Central memory CD8-positive, alpha-beta T cell (primary cell): Measurements from ENCODE around the gene TREML1.

Experiments used
- ATAC-seq: fragments of 150-1000 bp; cut with Tn5 transposase; replicated peaks from 2 replicates; pipeline ENCODE4 v1.10.0; 2022; ENCODE audit warnings: mild to moderate bottlenecking, moderate FRiP score, moderate number of reproducible peaks; ENCODE audit not compliant: poor library complexity, severe bottlenecking; ENCODE audit errors: extremely low read depth
- DNase-seq, 2 donors: peaks; one replicate each; pipeline ENCODE4 v3.0.0; 2021; ENCODE audit warnings: low spot score in 2 of 2
- H3K27ac Mint-ChIP-seq: one replicate; pipeline ENCODE4 v1.8.0; 2022; ENCODE audit warnings: low read depth, mild to moderate bottlenecking, moderate library complexity, mixed read lengths
- H3K27me3 Mint-ChIP-seq: one replicate; pipeline ENCODE4 v1.8.0; 2022; ENCODE audit warnings: mixed read lengths
- H3K36me3 Mint-ChIP-seq: one replicate; pipeline ENCODE4 v1.8.0; 2022; ENCODE audit warnings: mild to moderate bottlenecking, moderate library complexity, mixed read lengths; ENCODE audit not compliant: insufficient read depth
- H3K4me1 Mint-ChIP-seq: one replicate; pipeline ENCODE4 v1.8.0; 2022; ENCODE audit warnings: mixed read lengths
- H3K4me3 Mint-ChIP-seq: one replicate; pipeline ENCODE4 v1.8.0; 2022; ENCODE audit warnings: mild to moderate bottlenecking, moderate library complexity, mixed read lengths
- H3K9me3 Mint-ChIP-seq: one replicate; pipeline ENCODE4 v1.8.0; 2022; ENCODE audit warnings: mixed read lengths

The TREML1 gene, protein sequence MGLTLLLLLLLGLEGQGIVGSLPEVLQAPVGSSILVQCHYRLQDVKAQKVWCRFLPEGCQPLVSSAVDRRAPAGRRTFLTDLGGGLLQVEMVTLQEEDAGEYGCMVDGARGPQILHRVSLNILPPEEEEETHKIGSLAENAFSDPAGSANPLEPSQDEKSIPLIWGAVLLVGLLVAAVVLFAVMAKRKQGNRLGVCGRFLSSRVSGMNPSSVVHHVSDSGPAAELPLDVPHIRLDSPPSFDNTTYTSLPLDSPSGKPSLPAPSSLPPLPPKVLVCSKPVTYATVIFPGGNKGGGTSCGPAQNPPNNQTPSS

DNA sequence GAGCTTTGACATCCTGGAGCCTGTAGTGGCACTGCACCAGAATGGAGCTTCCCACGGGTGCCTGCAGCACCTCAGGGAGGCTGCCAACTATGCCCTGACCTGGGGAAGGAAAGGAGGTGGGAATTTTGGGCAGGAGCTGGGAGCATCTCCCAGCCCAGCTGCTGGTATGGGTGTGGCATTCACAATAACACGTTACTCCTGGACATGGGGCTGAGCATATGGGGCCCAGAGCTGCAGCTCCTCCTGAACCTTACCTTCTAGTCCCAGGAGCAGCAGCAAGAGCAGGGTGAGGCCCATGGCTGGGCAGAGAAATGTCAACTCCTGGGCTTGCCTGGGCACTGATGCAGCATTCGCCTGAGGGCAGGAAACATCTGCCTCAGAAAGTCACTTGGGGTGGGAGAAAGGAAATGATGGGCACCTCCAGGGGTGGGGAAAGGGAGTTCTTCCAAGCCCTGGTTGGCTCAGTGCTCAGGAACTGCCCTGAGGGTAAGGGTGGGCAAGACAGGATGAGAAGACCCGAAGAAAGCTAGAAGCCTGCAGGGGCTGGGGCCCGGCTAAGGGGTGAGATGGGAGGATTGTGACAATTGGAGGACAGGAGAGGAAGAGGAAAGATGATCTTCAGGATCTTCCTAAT is at the start of gene TREML1:
Gene TREML1, minus strand, starts transcription at position 356 of the 634 bp plus-strand sequence. Its CDS starts 59 bp downstream, at position 297.
- no peak within 1 kb of the TSS for H3K4me3 Mint-ChIP-seq
- no peaks in the 10 kb centered on the region for H3K36me3 Mint-ChIP-seq
- H3K27ac Mint-ChIP-seq: no peak within 1 kb of the TSS

DNA sequence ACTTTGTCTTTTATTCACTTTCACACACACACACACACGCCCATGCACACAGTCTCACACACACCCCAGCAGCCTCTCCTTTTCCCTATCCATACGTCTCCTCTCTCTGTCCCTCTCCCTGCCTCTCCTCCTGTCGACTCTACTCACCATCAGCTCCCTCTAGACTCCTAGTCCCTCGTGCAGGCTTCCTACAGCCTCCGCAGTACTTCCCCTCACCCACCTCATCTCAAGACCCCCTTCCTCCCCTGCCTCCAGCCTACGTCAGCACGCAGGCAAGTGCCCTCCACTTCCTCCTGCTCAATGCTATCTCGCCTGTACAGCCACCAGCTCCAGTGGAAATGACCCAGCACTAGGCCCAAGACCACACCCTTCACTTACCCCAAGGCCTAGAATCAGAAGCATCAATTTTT is 47.6 kb upstream of the TREML1 start:
- DNase-seq (peak in 1 of 2 donors; percentile 8), ATAC-seq (no peak)
- peak overlapping the region; percentile 72 for H3K4me3 Mint-ChIP-seq
- peak overlapping the region; percentile 93 for H3K27ac Mint-ChIP-seq
- H3K4me1 Mint-ChIP-seq: peaks cover 70% of the 10 kb centered on the region
- no peaks in the 10 kb centered on the region for H3K27me3 Mint-ChIP-seq
- no peaks in the 10 kb centered on the region for H3K9me3 Mint-ChIP-seq
- peaks cover 10% of the 10 kb centered on the region for H3K36me3 Mint-ChIP-seq

More for the DNA sequence above, at the start of gene TREML1:
- H3K4me1 Mint-ChIP-seq: no peaks in the 10 kb centered on the region
- no peaks in the 10 kb centered on the region for H3K9me3 Mint-ChIP-seq
- DNase-seq (no peak), ATAC-seq (no peak)
- H3K27me3 Mint-ChIP-seq: peaks cover 13% of the 10 kb centered on the region

DNA sequence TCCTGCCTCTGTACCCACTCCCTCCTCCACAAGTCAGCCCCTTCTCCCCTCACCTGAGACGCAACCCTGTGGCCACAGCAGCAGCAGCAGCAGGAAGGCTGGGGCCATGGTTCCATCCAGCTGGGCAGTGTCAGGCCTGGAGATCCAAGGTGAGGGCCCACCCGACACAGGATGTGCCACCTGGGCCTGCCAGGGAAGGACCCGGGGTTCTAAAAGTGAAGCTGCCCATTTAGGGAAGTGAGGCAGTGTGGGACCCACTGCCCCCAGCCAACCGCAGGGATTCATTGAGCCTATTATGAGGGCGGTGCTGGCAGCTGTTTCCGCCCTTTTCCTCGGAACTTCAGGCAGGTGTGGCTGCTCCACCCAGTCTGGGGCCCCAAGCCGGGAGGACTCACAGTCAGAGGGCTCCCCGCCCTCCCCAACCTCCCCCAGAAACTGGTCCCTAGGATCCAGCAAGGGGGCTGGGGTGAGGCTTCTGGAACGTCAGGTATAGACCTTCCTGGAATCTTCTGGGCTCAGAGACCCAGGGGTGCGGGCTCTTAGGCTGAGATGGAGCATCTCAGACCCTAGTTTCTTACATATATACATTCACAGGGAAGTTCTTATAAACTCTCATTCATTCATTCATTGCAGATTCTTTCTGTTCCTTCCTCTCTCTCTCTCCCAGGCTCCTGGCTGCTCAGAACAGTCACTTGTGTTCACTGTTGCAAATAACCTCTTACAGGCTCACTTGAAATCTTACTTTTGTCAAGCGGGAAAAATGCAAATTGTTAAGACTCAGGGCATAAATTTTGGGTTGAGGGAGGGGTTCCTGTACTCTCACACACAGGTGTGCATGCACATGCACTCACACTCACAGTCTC is 47.0 kb upstream of the TREML1 start, which contains the start of gene TREML2:
Gene TREML2, minus strand, starts transcription at position 249 of the 863 bp plus-strand sequence. Its CDS starts 141 bp downstream, at position 108.
- Mint-ChIP-seq H3K4me1 (peaks cover 76% of the 10 kb centered on the region), H3K27ac (peak within 1 kb of the TSS; percentile 93), H3K4me3 (peak within 1 kb of the TSS; percentile 72), H3K36me3 (peaks cover 10% of the 10 kb centered on the region), H3K27me3 (no peaks in the 10 kb centered on the region), H3K9me3 (no peaks in the 10 kb centered on the region)
- ATAC-seq: peak; percentile 17
- DNase-seq: peak in 1 of 2 donors; percentile 9

DNA sequence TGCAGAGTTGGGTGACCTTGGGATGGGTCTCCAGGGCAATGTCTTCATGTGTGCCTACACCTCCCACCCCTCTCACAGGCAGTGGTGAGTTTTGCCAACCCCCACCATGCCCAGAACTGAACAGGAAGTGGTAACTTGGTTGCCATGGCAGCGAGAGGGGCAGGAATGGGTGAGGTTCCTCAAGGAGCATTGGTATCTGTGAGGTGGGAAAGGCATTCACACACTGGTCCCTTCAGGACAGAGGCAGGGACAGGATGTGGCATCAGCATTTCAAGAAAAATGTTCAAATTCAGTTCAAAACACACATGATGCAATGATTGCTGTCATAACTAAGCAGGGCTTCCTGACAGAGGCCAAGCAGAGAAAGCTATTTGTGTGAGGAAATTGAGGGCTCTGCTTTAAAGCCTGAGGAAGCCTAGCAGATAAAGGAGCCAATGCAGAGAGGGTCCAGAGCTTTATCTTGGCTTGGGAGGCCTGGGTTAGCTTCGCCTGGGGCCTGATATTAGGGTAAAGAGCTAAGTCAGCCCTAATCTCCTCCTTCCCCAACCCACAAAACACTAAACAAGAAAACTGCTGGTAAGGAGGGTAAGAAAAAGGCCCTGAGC is 46.3 kb upstream of the TREML1 start:
- Mint-ChIP-seq H3K4me1 (peaks cover 83% of the 10 kb centered on the region), H3K9me3 (no peaks in the 10 kb centered on the region), H3K27ac (peak overlapping the region; percentile 93), H3K27me3 (no peaks in the 10 kb centered on the region), H3K4me3 (peak overlapping the region; percentile 72), H3K36me3 (peaks cover 10% of the 10 kb centered on the region)
- peak; percentile 75 for ATAC-seq
- DNase-seq: peak in 1 of 2 donors; percentile 45

DNA sequence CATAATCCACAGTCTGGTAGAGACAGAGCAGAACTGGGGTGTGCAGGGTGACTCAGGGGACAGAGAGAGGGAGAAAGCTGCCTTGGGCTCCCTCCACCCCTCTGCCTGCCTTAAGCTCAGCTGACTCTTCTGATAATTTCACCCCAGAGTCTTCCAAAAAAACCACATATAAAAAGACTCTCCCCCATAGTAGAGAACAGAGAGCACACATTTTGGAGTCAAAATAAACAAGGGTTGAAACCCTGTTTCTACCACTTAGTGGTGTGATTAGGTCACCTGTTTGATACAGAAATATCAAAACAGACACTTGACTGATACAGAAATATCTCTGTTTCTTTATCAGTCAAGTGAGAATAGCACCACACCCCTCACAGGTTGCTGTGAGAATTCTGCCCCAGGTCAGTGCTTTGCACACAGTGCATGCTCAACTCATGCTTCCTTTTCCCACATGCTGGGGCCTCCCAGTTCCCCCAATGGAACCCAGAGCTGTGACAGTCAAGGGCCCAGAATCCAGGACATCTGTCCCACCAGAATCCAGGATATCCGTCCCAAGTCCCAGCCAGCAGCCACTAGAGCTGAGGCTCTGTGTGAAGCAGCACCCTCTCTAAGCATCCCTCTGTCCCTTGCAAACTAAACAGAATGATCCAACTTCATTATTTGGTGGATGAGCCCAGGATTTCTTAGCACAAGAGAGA is 45.6 kb upstream of the TREML1 start:
- Mint-ChIP-seq H3K27me3 (no peaks in the 10 kb centered on the region), H3K4me1 (peaks cover 90% of the 10 kb centered on the region), H3K4me3 (peak overlapping the region; percentile 72), H3K36me3 (peaks cover 12% of the 10 kb centered on the region), H3K9me3 (no peaks in the 10 kb centered on the region), H3K27ac (peak overlapping the region; percentile 93)
- ATAC-seq: peak; percentile 55
- DNase-seq: peak in 1 of 2 donors; percentile 12

DNA sequence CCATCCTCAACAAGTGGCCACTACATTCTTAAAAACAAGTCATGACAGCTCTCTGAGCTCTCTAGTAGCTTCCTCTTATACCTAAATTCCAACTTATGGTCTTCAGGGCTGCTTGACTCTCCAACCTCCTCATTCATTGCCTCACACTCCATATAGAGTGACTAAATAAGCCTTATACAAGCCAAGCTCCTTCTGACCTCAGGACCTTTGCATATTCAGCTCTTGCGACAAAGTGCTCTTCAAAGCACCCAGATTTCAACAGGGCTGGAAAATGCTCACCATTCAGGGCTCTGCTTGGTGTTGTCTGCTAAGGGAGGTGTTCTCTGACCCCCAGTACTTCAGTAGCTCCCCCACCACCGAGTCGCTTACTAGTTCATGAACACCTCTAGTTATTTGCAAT is 43.1 kb upstream of the TREML1 start:
- no peak overlapping the region for H3K4me3 Mint-ChIP-seq
- no peak for DNase-seq
- no peak for ATAC-seq
- no peaks in the 10 kb centered on the region for H3K27me3 Mint-ChIP-seq
- H3K27ac Mint-ChIP-seq: no peak overlapping the region
- peaks cover 12% of the 10 kb centered on the region for H3K36me3 Mint-ChIP-seq
- H3K9me3 Mint-ChIP-seq: no peaks in the 10 kb centered on the region
- peaks cover 93% of the 10 kb centered on the region for H3K4me1 Mint-ChIP-seq

DNA sequence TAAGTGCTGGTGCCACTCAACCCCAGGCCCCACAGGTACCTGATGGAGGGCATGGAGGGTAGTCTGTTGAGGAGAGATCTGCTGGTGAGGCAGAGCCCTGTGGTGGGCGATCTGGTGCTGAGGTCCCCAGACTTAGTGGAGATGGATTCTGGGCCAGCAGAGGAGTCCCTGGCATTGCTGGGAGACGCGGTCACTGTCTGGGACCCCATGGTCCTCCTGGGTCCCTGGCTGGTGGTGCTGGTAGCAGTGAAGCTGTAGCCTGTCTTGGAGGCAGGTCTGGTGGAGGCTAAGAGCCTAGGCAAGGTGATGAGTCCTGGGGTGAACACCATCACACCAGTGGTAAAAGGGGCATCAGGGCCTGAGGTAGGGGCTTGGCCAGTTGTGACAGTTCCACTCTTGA is 40.2 kb upstream of the TREML1 start:
- H3K27me3 Mint-ChIP-seq: no peaks in the 10 kb centered on the region
- peaks cover 83% of the 10 kb centered on the region for H3K4me1 Mint-ChIP-seq
- peak overlapping the region; percentile 84 for H3K27ac Mint-ChIP-seq
- no peak overlapping the region for H3K4me3 Mint-ChIP-seq
- peak in 1 of 2 donors; percentile 6 for DNase-seq
- H3K36me3 Mint-ChIP-seq: peaks cover 4% of the 10 kb centered on the region
- H3K9me3 Mint-ChIP-seq: no peaks in the 10 kb centered on the region
- no peak for ATAC-seq

DNA sequence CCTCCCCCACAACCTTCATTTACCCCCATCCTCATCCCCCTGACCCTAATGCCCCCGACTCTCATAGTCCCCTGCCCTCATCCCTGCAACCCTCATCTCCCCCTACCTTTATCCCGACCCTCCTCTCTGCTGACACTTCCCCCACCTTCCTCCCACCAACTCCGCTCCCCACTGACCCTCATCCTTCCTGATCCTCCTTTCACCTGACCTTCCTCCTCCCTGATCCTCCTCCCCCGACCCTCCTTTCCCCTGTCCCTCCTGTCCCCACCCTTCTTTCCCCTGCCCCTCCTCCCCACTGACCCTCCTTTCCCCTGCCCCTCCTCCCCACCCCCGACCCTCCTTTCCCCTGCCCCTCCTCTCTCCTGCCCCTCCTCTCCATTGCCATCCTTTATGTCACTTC is 39.7 kb upstream of the TREML1 start:
- DNase-seq (no peak), ATAC-seq (no peak)
- Mint-ChIP-seq H3K9me3 (no peaks in the 10 kb centered on the region), H3K27ac (peak overlapping the region; percentile 84), H3K36me3 (peaks cover 2% of the 10 kb centered on the region), H3K4me1 (peaks cover 84% of the 10 kb centered on the region), H3K4me3 (peak overlapping the region; percentile 29), H3K27me3 (no peaks in the 10 kb centered on the region)

DNA sequence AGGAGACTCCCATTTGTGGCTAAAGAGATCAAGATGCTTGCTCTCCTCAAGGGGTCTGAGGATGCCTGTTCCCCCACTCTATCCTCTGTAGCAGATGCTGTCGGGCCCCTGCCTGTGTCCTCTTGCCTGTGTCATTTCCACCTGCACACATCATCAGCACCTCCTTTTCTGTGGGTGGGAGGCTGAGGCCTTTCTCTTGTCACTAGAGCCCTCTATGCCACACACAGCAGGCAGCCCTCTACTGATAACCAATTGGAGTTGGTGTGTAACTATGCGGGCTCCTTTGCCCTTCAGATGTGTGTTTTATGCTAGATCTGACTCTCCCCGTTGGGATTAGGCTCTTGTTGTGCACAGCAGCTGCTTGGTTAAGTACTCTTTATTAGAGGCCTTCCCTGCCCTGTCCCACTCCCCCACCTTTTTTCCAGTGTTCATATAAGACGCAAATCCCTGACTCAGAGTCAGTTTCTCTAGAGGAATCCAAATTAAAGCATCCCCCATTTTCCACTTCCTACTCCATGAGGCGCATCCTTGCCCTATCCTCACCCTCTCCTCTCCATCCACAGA is 39.1 kb upstream of the TREML1 start:
- Mint-ChIP-seq H3K4me1 (peaks cover 84% of the 10 kb centered on the region), H3K4me3 (peak overlapping the region; percentile 29), H3K27ac (peak overlapping the region; percentile 84), H3K9me3 (no peaks in the 10 kb centered on the region), H3K27me3 (no peaks in the 10 kb centered on the region), H3K36me3 (peaks cover 2% of the 10 kb centered on the region)
- DNase-seq (peak in 1 of 2 donors; percentile 8), ATAC-seq (peak; percentile 81)

DNA sequence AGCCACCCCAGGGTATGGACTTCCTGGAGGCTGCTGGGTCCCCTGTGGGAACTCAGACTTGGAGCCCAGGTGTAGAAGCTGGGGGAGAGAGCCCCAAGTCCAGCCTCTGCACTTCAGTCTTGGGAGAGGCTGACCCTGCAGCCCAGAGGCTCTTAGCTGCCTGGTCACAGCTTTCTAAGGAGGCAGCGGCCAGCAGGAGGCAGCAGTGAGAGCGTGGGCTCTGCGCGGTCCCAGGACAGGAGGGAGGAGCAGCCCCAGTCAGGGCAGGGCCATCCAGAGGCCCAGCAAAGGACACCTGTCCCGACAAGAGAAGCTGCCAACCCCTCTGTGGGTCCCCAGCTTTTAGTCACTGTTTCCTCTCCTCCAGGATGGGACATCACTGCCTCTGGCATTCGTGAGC is 37.4 kb upstream of the TREML1 start:
- Mint-ChIP-seq H3K27ac (peak overlapping the region; percentile 61), H3K36me3 (peaks cover 2% of the 10 kb centered on the region), H3K27me3 (no peaks in the 10 kb centered on the region), H3K4me1 (peaks cover 78% of the 10 kb centered on the region), H3K4me3 (no peak overlapping the region), H3K9me3 (no peaks in the 10 kb centered on the region)
- no peak for ATAC-seq
- peak in 1 of 2 donors; percentile 11 for DNase-seq

DNA sequence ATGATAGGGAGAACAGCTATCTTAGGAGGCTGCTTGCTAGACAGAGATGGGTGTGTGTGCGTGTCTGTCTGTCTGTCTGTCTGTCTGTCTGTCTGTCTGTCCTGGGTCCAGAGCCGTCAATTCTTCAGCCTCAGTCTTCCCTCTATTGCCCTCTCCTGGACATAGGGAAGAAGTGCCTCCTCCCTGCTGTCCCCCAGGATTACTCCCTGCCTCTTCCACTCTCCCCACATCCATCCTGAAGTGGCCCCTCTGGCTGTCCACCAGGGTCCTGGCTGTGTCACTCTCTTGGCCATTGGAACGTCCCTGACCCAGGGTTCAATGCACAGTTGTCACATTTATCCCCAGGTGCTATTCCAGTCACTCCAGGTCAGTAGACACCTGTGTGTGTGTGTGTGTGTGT is 36.6 kb upstream of the TREML1 start:
- ATAC-seq: no peak
- Mint-ChIP-seq H3K27me3 (no peaks in the 10 kb centered on the region), H3K27ac (peak overlapping the region; percentile 61), H3K36me3 (peaks cover 2% of the 10 kb centered on the region), H3K4me3 (no peak overlapping the region), H3K4me1 (peaks cover 78% of the 10 kb centered on the region), H3K9me3 (no peaks in the 10 kb centered on the region)
- DNase-seq: no peak
